NCI-H2171 treated with DMSO at 0.1 percent for 48 hours (cell line): ENCODE measurements around the gene EFCAB10.

Source experiments
- DNase-seq: peaks from one replicate; lab custom pipeline; 2025; lab: John Stamatoyannopoulos, UW

Gene EFCAB10, protein sequence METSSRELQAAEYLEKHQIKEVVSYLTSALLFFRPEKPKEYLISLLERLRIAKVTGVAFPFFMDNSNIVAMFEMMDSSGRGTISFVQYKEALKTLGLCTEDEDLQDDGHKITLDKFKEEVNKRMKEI

GRCh38 chr7:105581066-105581811 lies at the start of gene EFCAB10:
EFCAB10 (minus strand) TSS chr7:105581493; CDS start chr7:105581463, 30 bp downstream.
- peak; percentile 84 for DNase-seq

GRCh38 chr7:105625986-105626385 lies 44.7 kb upstream of the EFCAB10 start:
- DNase-seq, result no peak

DNA sequence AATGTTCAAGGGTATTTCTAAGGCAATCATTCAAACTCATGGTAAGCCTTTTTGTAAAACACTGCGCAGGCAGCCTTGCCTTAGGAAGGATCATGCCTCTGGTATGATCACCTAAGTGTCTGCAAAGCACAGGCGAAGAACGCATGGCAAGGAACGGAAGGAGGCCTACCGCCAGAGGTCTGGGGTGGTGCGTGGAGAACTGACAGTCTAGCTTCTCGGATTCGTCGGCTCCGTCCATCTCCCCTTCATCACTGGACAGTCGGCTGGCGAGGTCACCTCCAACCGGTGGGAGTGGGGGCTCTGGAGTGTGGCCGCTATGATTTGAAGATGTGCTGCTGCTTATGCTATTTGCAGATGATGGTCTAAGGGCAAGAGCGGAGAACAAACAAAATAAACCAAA lies 42.6 kb upstream of the EFCAB10 start:
- DNase-seq, result no peak

- DNase-seq, result no peak
Observed at GRCh38 chr7:105623378-105623777, 42.1 kb upstream of the EFCAB10 start.

- peak; percentile 31 for DNase-seq
Observed at GRCh38 chr7:105622106-105622731, 40.9 kb upstream of the EFCAB10 start.

GRCh38 chr7:105621617-105622016 lies 40.3 kb upstream of the EFCAB10 start:
- no peak for DNase-seq

- no peak for DNase-seq
Observed at GRCh38 chr7:105621176-105621575, 39.9 kb upstream of the EFCAB10 start.

DNA sequence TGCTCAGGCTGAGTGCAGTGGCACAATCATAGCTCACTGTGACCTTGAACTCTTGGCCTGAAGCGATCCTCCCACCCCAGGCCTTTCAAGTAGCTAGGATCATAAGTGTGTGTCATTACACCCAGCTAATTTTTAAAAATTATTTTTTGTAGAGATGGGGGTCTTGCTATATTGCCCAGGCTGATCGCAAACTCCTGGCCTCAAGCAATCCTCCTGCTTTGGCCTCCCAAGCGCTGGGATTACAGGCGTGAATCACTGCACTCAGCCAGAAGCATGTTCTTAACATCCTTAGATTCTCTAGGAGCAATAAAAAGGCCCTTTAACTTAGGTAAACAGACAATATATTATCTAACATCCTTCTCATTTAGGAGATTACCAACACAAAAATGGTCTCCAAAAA lies 38.3 kb upstream of the EFCAB10 start:
- no peak for DNase-seq

DNA sequence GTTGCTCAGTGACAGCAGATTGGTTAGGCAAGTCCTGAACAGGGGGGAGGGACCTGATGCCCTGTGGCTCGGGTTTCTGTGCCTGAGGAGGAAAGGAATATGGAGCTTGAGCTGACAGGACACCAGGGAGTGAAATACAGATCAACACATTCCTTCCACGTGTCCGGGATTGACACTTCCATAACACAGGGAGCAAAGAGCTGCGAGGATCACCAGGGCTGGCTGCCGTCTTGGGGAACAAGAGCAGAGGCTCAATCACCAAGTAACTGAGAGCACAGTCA lies 36.7 kb upstream of the EFCAB10 start:
- peak; percentile 53 for DNase-seq

- peak; percentile 49 for DNase-seq
Observed at GRCh38 chr7:105617280-105618015, 36.2 kb upstream of the EFCAB10 start.

- no peak for DNase-seq
Observed at GRCh38 chr7:105614341-105614840, 33.1 kb upstream of the EFCAB10 start.

- no peak for DNase-seq
Observed at GRCh38 chr7:105613611-105614330, 32.5 kb upstream of the EFCAB10 start.

- DNase-seq, result no peak
Observed at GRCh38 chr7:105612806-105613205, 31.5 kb upstream of the EFCAB10 start.

DNA sequence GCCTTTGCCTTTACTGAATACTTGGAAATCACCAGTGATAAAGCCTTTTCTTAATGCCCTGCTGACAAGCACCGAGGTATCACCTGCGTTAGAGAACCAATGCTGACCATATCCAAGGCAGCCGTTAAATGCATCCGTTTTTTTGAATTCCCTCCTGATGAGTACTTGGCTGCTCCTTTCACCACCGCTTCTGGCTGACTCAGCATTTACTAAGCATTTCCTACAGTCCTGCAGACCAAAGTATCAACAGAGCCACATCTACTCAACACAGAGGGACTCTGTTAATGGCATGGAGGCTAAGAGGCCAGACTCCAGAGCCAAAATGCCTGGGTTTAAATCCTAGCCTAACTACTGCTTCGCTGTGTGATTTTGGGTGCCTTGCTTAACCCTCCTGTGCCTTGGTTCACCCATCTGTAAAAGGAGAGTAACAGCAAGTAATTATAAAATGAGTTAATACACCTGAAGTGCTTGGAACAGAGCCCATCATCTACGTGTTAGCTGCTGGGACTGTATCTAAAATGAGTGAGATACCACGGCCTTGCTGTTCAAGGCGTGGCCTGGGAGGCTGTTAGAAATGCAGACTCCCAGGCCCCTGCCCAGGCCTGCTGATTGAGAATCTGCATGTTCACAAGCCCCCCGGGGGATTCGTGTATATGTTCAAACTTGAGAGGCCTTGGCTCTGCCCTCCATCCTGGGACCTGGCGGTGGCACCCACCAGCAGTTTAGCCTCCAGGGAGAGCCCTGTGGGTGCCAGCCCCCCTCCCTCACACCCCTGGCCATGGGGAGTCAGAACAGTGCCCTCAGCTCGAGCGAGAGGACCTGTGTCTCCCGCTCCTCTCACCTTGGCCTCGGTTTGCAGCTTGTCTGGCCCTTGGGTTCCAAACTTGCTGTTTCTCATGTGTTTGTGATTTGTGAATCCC lies 30.8 kb upstream of the EFCAB10 start:
- DNase-seq, result no peak

DNA sequence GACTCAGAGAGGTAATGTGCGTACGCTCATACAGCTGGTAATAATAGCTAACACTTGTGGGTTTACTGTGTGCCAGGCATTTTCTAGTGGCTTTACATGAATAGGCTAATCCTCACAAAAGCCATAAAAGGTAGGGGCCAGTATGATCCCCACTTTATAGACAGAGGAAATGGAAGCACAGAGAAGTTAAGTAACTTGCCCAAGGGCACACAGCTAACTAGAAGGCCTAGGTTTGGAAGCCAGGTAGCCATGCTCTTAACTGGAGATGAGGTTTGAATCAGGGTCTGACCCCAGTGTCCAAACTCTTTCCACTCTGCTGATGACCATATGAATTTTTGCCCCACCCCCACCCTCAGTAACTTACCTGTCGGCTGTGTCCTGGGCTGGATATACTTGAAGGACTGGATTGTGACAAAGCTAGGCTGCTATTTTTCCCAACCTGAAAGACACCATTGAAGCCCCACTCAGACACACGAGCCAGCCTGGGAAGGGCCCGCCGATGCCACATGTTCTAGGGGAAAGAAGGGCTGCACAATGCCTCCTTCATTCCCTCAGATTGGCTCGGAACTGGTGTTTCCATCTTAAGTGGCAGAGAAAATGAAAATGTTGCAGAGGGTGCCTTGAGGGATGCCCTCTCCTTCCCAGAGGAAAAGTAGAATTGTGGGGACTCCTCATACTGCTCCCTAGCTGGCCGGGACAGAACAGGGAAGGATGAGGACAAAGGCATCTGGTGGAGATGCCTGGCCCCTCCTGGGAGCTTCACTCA lies 29.1 kb upstream of the EFCAB10 start:
- DNase-seq, result no peak

DNA sequence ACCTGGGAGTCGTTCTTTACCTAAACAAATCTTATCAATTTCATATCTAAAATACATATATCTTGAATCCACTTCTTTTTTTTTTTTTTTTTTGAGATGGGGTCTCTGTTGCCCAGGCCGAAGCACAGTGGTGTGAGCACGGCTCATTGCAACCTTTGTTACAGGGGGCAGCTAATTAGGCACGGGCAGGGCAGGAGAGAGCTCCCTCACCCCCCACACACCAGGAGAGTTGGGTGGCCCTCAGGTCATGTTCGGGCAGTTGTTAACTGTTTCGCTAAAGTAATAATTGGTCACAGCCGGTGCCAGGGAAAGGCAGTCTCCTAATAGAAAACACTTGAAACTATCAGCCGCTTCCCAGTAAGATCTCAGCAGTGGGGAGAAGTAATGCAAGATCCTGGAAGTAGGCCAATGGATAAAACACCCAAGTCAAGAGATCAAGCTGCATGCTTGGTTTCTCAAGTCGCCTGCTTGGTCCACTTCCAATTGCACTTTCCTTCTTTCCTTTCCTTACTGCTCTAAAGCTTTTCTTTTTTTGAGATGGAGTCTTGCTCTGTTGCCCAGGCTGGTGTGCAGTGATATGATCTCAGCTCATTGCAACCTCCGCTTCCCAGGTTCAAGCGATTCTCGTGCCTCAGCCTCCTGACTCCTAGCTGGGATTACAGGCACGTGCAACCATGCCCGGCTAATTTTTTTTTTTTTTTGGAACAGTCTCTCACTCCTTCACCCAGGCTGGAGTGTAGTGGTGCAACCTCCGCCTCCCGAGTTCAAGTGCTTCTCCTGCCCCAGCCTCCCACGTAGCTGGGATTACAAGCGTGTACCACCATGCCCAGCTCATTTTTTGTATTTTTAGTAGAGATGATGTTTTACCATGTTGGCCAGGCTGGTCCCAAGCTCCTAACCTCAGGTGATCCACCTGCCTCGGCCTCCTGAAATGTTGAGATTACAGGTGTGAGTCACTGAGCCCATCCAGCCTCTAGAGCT lies 21.3 kb upstream of the EFCAB10 start:
- no peak for DNase-seq

DNA sequence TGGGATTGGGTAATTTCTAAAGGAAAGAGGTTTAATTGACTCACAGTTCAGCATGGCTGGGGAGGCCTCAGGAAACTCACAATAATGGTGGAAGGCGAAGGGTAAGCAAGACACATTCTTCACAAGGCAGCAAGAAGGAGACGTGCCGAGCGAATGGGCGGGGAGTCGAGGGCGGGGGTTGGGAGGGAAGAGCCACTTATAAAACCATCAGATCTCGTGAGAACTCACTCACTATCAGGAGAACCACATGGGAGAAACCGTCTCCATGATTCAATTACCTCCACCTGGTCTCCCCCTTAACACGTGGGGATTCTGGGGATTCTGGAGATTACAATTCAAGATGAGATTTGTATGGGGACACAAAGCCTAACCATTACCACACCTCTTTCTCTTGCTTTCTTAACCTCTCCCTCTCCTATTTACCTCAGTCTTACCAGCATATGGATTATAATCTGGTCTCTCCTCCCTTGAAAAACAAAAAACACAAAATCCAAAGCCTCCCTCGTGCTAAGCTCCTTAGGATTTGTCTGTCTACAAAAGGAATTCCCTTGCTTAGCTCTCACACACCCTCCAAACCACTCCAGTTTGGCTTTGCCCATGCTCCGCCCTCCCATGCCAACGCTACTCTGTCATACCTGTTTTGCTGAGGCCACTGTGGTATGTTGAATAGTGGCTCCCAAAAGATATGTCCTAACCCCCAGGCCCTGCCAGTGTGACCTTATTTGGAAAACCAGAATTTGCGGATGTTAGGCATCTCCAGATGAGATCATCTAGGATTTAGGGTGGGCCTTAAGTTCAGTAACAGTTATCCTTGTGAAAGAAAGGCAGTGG lies 19.6 kb upstream of the EFCAB10 start:
- DNase-seq, result no peak

- no peak for DNase-seq
Observed at GRCh38 chr7:105599551-105599950, 18.3 kb upstream of the EFCAB10 start.
